SU-DHL-6 (cell line): ENCODE data around the gene KCNJ12.
"Not testable (repeated sequence)": the region's sequence is repeated elsewhere in the genome, so short reads cannot be mapped to it uniquely, and the experiment has no call there.

Experiments
- EZH2phosphoT487 ChIP-seq: fragments of 200-600 bp; sonication (generic), shearing (Covaris generic); conservative IDR thresholded peaks from 2 replicates; pipeline ENCODE4 v1.6.1; 2018; ENCODE audit warnings: mild to moderate bottlenecking, antibody characterized with exemption, low read length, moderate library complexity, mixed read lengths
- TF ChIP-seq, protein P1 (sequence below): fragments of 200-600 bp; sonication (generic); IDR thresholded peaks from one replicate; pipeline ENCODE4 v1.5.1; 2017; ENCODE audit warnings: antibody characterized with exemption, mild to moderate bottlenecking, low read length, moderate library complexity; ENCODE audit not compliant: insufficient read depth, poor library complexity, severe bottlenecking

DNA sequence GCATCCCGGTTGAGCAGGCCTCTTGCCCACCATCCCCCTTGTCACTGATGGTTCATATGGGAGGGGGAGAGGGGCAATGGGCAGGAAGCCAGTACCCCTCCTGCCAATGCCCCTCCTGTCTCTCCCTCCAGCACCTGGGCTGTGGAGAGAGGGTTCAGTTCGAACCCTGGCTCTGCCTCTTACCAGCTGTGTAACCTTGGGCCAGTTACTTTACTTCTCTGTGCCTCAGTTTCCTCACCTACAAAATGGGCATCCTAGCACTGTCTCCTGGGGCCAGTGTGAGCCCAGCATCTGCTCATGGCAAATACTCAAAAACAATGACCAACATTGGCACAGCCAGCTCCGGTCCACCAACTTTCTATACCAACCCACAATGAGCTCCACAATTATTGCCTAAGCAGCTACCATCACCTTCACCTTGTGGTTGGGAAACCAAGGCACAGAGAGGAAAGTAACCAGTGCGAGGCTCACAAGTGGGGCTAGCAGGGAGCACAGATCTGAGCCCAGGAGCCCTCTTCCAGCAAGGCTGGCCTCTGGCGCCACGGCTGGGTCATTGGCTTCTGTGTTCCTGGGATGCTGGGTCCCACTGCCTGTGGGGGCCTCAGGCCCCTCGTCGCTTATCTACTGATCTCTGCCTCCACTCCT is 38.1 kb upstream of the KCNJ12 start:
- TF ChIP-seq, protein P1, sequence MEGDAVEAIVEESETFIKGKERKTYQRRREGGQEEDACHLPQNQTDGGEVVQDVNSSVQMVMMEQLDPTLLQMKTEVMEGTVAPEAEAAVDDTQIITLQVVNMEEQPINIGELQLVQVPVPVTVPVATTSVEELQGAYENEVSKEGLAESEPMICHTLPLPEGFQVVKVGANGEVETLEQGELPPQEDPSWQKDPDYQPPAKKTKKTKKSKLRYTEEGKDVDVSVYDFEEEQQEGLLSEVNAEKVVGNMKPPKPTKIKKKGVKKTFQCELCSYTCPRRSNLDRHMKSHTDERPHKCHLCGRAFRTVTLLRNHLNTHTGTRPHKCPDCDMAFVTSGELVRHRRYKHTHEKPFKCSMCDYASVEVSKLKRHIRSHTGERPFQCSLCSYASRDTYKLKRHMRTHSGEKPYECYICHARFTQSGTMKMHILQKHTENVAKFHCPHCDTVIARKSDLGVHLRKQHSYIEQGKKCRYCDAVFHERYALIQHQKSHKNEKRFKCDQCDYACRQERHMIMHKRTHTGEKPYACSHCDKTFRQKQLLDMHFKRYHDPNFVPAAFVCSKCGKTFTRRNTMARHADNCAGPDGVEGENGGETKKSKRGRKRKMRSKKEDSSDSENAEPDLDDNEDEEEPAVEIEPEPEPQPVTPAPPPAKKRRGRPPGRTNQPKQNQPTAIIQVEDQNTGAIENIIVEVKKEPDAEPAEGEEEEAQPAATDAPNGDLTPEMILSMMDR, result not testable (repeated sequence)
- not testable (repeated sequence) for TF ChIP-seq EZH2phosphoT487
